ENCODE results near the gene NSD1.

NSD1 gene

DNA sequence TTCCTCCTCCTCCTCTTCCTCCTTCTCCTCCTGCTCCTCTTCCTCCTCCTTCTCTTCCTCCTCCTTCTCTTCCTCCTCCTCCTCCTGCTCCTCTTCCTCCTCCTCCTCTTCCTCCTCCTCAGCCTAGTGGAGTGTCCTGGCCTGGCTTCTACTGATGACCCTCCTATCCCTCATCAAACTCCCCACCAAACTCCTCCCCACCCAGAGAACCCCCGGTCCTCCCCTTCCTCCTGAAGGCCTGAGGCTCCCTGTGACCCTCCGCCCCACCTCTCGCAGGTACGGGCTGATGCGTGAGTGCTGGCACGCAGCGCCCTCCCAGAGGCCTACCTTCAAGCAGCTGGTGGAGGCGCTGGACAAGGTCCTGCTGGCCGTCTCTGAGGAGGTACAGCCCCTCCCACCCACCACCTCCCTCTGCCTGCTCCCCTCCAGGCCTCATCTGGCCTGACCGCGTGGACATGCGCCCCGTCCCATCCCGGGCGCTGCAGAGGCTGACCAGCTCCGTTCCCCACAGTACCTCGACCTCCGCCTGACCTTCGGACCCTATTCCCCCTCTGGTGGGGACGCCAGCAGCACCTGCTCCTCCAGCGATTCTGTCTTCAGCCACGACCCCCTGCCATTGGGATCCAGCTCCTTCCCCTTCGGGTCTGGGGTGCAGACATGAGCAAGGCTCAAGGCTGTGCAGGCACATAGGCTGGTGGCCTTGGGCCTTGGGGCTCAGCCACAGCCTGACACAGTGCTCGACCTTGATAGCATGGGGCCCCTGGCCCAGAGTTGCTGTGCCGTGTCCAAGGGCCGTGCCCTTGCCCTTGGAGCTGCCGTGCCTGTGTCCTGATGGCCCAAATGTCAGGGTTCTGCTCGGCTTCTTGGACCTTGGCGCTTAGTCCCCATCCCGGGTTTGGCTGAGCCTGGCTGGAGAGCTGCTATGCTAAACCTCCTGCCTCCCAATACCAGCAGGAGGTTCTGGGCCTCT, 36.3 kb upstream of the NSD1 start:
- H3K4me1 ChIP-seq (ENCODE audit: control insufficient read depth in 1 of 2, insufficient read depth in 2 of 2, low read length in 2 of 2), result peaks cover 14 to 37% of the 10 kb centered on the region in 2 donors
- H3K9me3 ChIP-seq (ENCODE audit: control insufficient read depth in 1 of 2, low read length in 2 of 2), result no peaks in the 10 kb centered on the region
- H3K9ac ChIP-seq (ENCODE audit: low read depth in 1 of 2, low read length in 2 of 2), result no peak overlapping the region
- H3K36me3 ChIP-seq (ENCODE audit: control insufficient read depth in 1 of 2, insufficient read depth in 2 of 2, low read length in 2 of 2), result peaks cover 2 to 44% of the 10 kb centered on the region in 2 donors
- no peak overlapping the region for H3K4me3 ChIP-seq (ENCODE audit: low read depth in 1 of 2, low read length in 2 of 2)
- H3K27ac ChIP-seq (ENCODE audit: low read depth, low read length), result no peak overlapping the region
- no peaks in the 10 kb centered on the region for H3K27me3 ChIP-seq (ENCODE audit: control insufficient read depth in 1 of 2, insufficient read depth in 2 of 2, low read length in 2 of 2)

- peaks cover 14 to 37% of the 10 kb centered on the region in 2 donors for H3K4me1 ChIP-seq (ENCODE audit: control insufficient read depth in 1 of 2, insufficient read depth in 2 of 2, low read length in 2 of 2)
- H3K36me3 ChIP-seq (ENCODE audit: control insufficient read depth in 1 of 2, insufficient read depth in 2 of 2, low read length in 2 of 2), result peaks cover 0 to 36% of the 10 kb centered on the region in 2 donors
- no peak overlapping the region for H3K9ac ChIP-seq (ENCODE audit: low read depth in 1 of 2, low read length in 2 of 2)
- H3K27ac ChIP-seq (ENCODE audit: low read depth, low read length), result no peak overlapping the region
- H3K27me3 ChIP-seq (ENCODE audit: control insufficient read depth in 1 of 2, insufficient read depth in 2 of 2, low read length in 2 of 2), result no peaks in the 10 kb centered on the region
- H3K9me3 ChIP-seq (ENCODE audit: control insufficient read depth in 1 of 2, low read length in 2 of 2), result no peaks in the 10 kb centered on the region
- no peak overlapping the region for H3K4me3 ChIP-seq (ENCODE audit: low read depth in 1 of 2, low read length in 2 of 2)
These were observed 35.5 kb upstream of the NSD1 start for GRCh38 chr5:177098120-177098469.

DNA sequence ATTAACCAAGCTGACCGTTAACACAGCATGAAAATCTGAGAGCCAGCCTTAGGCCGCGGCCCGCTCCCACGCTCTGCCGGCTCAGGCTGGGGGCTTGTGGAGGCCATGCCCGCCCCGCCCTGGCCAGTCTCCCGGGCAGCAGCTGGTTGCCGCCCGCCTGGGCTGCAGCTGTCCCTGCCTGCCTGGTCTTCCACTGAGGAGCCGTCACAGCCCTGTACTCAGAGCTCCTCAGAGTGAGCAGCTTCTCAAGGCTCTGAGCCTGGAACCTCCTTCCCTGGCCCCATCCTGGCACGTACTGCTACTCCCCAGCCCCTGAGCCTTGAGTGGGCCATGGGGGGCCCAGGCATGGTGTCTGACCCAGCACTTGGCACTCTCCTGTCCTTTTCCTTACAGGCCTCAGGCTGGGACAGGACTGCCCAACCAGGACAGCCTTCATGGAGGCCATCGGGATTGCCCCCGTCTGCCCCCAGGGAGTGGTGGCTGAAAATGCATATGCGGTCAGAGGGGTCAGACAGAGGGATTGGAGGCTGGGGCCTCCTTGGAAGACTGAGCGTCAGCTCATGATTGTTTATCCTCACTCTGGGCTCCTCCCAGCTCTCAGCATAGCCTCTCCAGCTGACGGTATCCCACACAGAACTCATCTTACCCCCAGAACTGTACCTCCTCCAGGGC, 35.0 kb upstream of the NSD1 start:
- Histone ChIP-seq H3K9me3 (ENCODE audit: control insufficient read depth in 1 of 2, low read length in 2 of 2) (no peaks in the 10 kb centered on the region), H3K4me3 (ENCODE audit: low read depth in 1 of 2, low read length in 2 of 2) (no peak overlapping the region), H3K4me1 (ENCODE audit: control insufficient read depth in 1 of 2, insufficient read depth in 2 of 2, low read length in 2 of 2) (peaks cover 14 to 37% of the 10 kb centered on the region in 2 donors), H3K36me3 (ENCODE audit: control insufficient read depth in 1 of 2, insufficient read depth in 2 of 2, low read length in 2 of 2) (peaks cover 0 to 31% of the 10 kb centered on the region in 2 donors), H3K9ac (ENCODE audit: low read depth in 1 of 2, low read length in 2 of 2) (peak overlapping the region in 1 of 2 donors; percentile 37), H3K27ac (ENCODE audit: low read depth, low read length) (peak overlapping the region; percentile 67), H3K27me3 (ENCODE audit: control insufficient read depth in 1 of 2, insufficient read depth in 2 of 2, low read length in 2 of 2) (no peaks in the 10 kb centered on the region)

DNA sequence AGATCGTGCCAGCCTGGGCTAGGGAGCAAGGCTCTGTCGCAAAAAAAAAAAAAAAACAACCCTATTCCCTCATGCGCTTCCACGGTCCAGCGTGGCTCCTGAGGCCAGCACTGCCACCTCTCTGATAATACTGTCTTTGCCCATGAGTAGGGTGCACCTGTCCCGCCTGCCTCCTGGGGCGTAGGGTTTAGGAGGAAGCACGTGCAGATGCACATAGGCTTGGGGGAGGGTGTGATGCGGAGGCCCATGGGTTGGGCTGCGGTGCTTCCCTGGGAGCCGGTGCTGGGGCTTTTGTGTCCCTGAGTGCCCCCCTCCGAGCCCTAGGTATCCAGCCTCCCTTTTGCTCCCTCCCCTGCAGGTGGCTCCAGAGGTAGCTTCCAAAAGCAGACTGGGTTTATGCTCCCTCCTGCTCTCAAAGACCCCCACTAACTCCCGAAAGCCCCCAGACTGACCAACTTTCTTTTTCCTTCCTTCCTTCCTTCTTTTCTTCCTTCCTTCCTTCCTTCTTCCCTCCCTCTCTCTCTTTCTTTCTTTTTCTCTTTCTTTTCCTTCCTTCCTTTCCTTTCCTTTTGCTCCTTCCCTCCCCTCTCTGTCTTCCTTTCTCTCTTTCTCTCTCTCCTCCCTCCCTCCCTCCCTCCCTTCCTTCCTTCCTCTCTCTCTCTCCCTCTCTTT, 34.0 kb upstream of the NSD1 start:
- H3K9ac ChIP-seq (ENCODE audit: low read depth in 1 of 2, low read length in 2 of 2), result no peak overlapping the region
- no peaks in the 10 kb centered on the region for H3K9me3 ChIP-seq (ENCODE audit: control insufficient read depth in 1 of 2, low read length in 2 of 2)
- H3K4me1 ChIP-seq (ENCODE audit: control insufficient read depth in 1 of 2, insufficient read depth in 2 of 2, low read length in 2 of 2), result peaks cover 14 to 32% of the 10 kb centered on the region in 2 donors
- no peak overlapping the region for H3K4me3 ChIP-seq (ENCODE audit: low read depth in 1 of 2, low read length in 2 of 2)
- no peak overlapping the region for H3K27ac ChIP-seq (ENCODE audit: low read depth, low read length)
- no peaks in the 10 kb centered on the region for H3K27me3 ChIP-seq (ENCODE audit: control insufficient read depth in 1 of 2, insufficient read depth in 2 of 2, low read length in 2 of 2)
- peaks cover 0 to 24% of the 10 kb centered on the region in 2 donors for H3K36me3 ChIP-seq (ENCODE audit: control insufficient read depth in 1 of 2, insufficient read depth in 2 of 2, low read length in 2 of 2)

DNA sequence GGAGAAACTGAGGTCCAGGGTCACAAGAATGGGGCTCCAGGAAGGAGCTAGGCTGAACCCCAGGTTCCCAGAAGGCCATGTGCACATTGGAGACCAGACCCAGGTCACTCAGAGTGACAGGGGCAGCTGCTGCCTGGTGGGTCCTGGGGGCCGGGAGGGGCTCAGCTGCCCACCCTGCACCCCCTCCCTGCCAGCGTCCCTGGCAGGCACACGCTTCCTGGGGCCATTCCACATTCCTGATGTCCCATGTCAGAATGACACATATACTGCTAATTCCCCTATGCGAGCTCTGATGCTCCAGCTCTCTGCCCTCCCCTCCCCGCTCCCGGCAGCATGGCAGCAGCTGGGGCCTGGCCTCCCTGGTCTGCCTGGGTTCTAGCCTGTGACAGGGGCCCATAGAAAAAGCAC, 32.9 kb upstream of the NSD1 start:
- no peak overlapping the region for H3K27ac ChIP-seq (ENCODE audit: low read depth, low read length)
- peaks cover 0 to 15% of the 10 kb centered on the region in 2 donors for H3K36me3 ChIP-seq (ENCODE audit: control insufficient read depth in 1 of 2, insufficient read depth in 2 of 2, low read length in 2 of 2)
- H3K9me3 ChIP-seq (ENCODE audit: control insufficient read depth in 1 of 2, low read length in 2 of 2), result no peaks in the 10 kb centered on the region
- H3K9ac ChIP-seq (ENCODE audit: low read depth in 1 of 2, low read length in 2 of 2), result no peak overlapping the region
- peaks cover 14 to 25% of the 10 kb centered on the region in 2 donors for H3K4me1 ChIP-seq (ENCODE audit: control insufficient read depth in 1 of 2, insufficient read depth in 2 of 2, low read length in 2 of 2)
- H3K4me3 ChIP-seq (ENCODE audit: low read depth in 1 of 2, low read length in 2 of 2), result no peak overlapping the region
- no peaks in the 10 kb centered on the region for H3K27me3 ChIP-seq (ENCODE audit: control insufficient read depth in 1 of 2, insufficient read depth in 2 of 2, low read length in 2 of 2)

DNA sequence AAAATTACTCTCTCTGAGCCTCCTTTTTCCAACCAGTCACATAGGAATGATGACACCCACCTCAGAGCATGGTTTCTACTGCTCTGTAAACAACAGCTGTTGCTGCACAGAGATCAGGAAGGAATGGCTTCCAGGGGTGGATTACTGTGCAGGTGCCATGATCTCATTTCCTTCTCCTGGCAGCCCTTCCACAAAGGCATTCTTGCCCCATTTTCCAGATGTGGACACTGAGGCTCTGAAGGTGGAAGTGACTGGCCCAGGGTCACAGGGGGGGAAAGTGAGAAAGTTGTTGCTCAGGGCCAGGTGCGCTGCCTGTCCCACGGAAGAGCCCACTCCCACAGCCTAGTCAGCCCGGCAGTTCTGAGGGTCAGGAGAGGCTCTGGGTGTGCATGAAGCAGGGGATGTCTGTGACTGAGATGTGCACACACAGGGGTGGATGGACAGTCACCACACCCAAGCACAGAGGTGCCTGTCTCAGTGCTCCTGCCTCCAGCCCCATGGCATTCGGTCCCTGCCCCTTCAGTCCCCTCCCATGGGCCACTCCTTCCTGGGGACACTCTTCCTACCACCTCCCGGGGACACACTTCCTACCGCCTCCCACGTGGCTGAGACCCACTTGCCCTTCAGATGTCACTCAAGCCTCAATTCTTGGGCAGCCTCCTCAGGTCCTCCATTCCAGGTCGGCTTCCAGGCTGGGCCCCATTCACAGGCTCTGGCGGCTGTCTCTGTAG, 29.9 kb upstream of the NSD1 start:
- Histone ChIP-seq H3K9ac (ENCODE audit: low read depth in 1 of 2, low read length in 2 of 2) (no peak overlapping the region), H3K9me3 (ENCODE audit: control insufficient read depth in 1 of 2, low read length in 2 of 2) (no peaks in the 10 kb centered on the region), H3K27ac (ENCODE audit: low read depth, low read length) (no peak overlapping the region), H3K4me3 (ENCODE audit: low read depth in 1 of 2, low read length in 2 of 2) (no peak overlapping the region), H3K4me1 (ENCODE audit: control insufficient read depth in 1 of 2, insufficient read depth in 2 of 2, low read length in 2 of 2) (peaks cover 3 to 10% of the 10 kb centered on the region in 2 donors), H3K36me3 (ENCODE audit: control insufficient read depth in 1 of 2, insufficient read depth in 2 of 2, low read length in 2 of 2) (no peaks in the 10 kb centered on the region), H3K27me3 (ENCODE audit: control insufficient read depth in 1 of 2, insufficient read depth in 2 of 2, low read length in 2 of 2) (no peaks in the 10 kb centered on the region)

DNA sequence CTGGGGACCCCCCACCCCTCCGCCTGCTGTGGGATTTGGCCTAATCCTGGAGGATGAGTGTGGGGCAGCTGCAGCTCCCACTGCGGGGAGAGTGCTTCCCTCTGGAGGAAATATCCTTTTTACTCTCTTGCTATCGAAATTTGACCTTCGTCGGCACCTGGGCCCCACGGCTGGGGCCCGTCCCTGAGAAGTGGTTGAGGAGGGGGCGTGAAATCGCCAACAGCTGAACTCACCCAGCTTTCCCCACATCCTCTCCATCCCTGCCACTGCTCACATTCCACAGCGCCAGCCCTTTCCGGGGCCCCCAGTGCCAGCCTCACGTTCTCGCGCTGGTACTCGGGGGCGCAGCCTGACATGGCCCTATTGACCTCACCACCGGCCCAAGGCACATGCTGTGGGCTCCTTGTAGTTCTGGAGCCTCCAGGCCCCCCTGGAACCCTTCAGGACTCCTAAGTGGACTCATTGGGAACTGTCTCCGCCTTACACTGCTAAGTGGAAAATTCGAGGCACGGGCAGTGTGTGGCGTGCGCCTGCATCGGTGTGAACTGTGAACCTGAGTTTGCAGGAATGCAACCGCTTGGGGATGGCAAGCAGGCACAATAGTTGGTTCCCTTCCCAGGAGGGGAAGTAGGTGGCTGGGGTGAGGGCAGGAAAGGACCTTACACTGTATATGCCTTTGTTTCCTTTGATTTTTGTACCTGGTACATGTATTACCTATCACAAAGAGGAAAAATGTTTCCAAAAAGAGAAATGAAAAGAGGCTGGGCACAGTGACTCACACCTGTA, 27.7 kb upstream of the NSD1 start:
- H3K4me1 ChIP-seq (ENCODE audit: control insufficient read depth in 1 of 2, insufficient read depth in 2 of 2, low read length in 2 of 2), result peaks cover 5 to 7% of the 10 kb centered on the region in 2 donors
- H3K27ac ChIP-seq (ENCODE audit: low read depth, low read length), result no peak overlapping the region
- H3K27me3 ChIP-seq (ENCODE audit: control insufficient read depth in 1 of 2, insufficient read depth in 2 of 2, low read length in 2 of 2), result no peaks in the 10 kb centered on the region
- no peak overlapping the region for H3K9ac ChIP-seq (ENCODE audit: low read depth in 1 of 2, low read length in 2 of 2)
- H3K9me3 ChIP-seq (ENCODE audit: control insufficient read depth in 1 of 2, low read length in 2 of 2), result no peaks in the 10 kb centered on the region
- no peaks in the 10 kb centered on the region for H3K36me3 ChIP-seq (ENCODE audit: control insufficient read depth in 1 of 2, insufficient read depth in 2 of 2, low read length in 2 of 2)
- H3K4me3 ChIP-seq (ENCODE audit: low read depth in 1 of 2, low read length in 2 of 2), result no peak overlapping the region

DNA sequence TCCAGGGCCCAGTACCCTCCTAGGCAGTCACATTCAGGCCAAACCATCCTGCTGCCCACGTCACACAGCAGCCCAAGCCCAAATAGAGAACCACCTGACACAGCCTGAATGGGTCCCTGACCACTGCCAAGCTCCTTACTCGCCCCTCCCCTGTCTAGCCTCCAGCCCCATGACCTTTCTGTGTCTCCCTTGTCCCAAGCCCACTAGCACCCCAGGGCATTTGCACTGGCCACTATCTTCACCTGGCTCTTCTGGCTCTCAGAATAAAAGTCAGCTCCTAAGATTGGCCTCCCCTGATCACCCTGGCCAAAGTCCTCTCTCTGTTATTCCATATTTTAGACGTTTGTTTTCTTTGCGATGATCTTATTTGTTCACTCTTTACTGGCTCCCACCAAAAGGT, 26.4 kb upstream of the NSD1 start:
- Histone ChIP-seq H3K4me1 (ENCODE audit: control insufficient read depth in 1 of 2, insufficient read depth in 2 of 2, low read length in 2 of 2) (peaks cover 5 to 11% of the 10 kb centered on the region in 2 donors), H3K36me3 (ENCODE audit: control insufficient read depth in 1 of 2, insufficient read depth in 2 of 2, low read length in 2 of 2) (no peaks in the 10 kb centered on the region), H3K9me3 (ENCODE audit: control insufficient read depth in 1 of 2, low read length in 2 of 2) (no peaks in the 10 kb centered on the region)

GRCh38 chr5:177109810-177110209, 23.8 kb upstream of the NSD1 start:
- Histone ChIP-seq H3K27ac (ENCODE audit: low read depth, low read length) (no peak overlapping the region), H3K36me3 (ENCODE audit: control insufficient read depth in 1 of 2, insufficient read depth in 2 of 2, low read length in 2 of 2) (no peaks in the 10 kb centered on the region), H3K9ac (ENCODE audit: low read depth in 1 of 2, low read length in 2 of 2) (no peak overlapping the region), H3K9me3 (ENCODE audit: control insufficient read depth in 1 of 2, low read length in 2 of 2) (no peaks in the 10 kb centered on the region), H3K4me1 (ENCODE audit: control insufficient read depth in 1 of 2, insufficient read depth in 2 of 2, low read length in 2 of 2) (peaks cover 10 to 13% of the 10 kb centered on the region in 2 donors), H3K27me3 (ENCODE audit: control insufficient read depth in 1 of 2, insufficient read depth in 2 of 2, low read length in 2 of 2) (no peaks in the 10 kb centered on the region), H3K4me3 (ENCODE audit: low read depth in 1 of 2, low read length in 2 of 2) (no peak overlapping the region)

More for the DNA sequence above, 26.4 kb upstream of the NSD1 start:
- no peak overlapping the region for H3K9ac ChIP-seq (ENCODE audit: low read depth in 1 of 2, low read length in 2 of 2)
- no peaks in the 10 kb centered on the region for H3K27me3 ChIP-seq (ENCODE audit: control insufficient read depth in 1 of 2, insufficient read depth in 2 of 2, low read length in 2 of 2)
- H3K27ac ChIP-seq (ENCODE audit: low read depth, low read length), result no peak overlapping the region
- H3K4me3 ChIP-seq (ENCODE audit: low read depth in 1 of 2, low read length in 2 of 2), result no peak overlapping the region
